Measurements from ENCODE around the gene BASP1. TPM values are rescaled to one million over a fixed set of nuclear protein-coding genes. Genes with fewer than 3 reads are reported as not detected.
"Not testable (repeated sequence)": the region's sequence is repeated elsewhere in the genome, so short reads cannot be mapped to it uniquely, and the experiment has no call there.

BASP1 gene
- total RNA-seq, 1 donor from 2014 or later: 69.1 TPM

- Histone ChIP-seq H3K27me3 (no peaks in the 10 kb centered on the region), H3K27ac (no peak overlapping the region), H3K9me3 (no peaks in the 10 kb centered on the region), H3K4me3 (no peak overlapping the region), H3K36me3 (no peaks in the 10 kb centered on the region), H3K4me1 (no peaks in the 10 kb centered on the region)
- TF ChIP-seq CTCF (IDR thresholded peaks at IDR 0.05): no peak
- no peak for DNase-seq (ENCODE audit: low spot score in 2 of 2)
- intact Hi-C loops (cut with DNase I): no loop called here
Observed at GRCh38 chr5:17243287-17244063, 26.0 kb downstream of the BASP1 start.

- peak in 1 of 2 donors; percentile 75 for DNase-seq (ENCODE audit: low spot score in 2 of 2)
- no peak overlapping the region for H3K4me3 ChIP-seq
- peaks cover 0 to 5% of the 10 kb centered on the region in 2 donors for H3K4me1 ChIP-seq
- H3K27me3 ChIP-seq: no peaks in the 10 kb centered on the region
- no peaks in the 10 kb centered on the region for H3K36me3 ChIP-seq
- intact Hi-C loops (cut with DNase I): loop anchor here (1.0 to 5.0 kb wide), 2 partner anchors 31 to 53 kb away; no protein-coding TSS in a partner anchor
- H3K9me3 ChIP-seq: no peaks in the 10 kb centered on the region
- H3K27ac ChIP-seq: peak overlapping the region in 1 of 2 donors; percentile 9
- no peak for TF ChIP-seq CTCF (IDR thresholded peaks at IDR 0.05)
Observed at GRCh38 chr5:17249029-17249634, 31.7 kb downstream of the BASP1 start.

GRCh38 chr5:17249841-17250240 is 32.4 kb downstream of the BASP1 start:
- H3K4me3 ChIP-seq; H3K4me1 ChIP-seq; H3K9me3 ChIP-seq; H3K36me3 ChIP-seq; H3K27me3 ChIP-seq; DNase-seq (ENCODE audit: low spot score in 2 of 2): not testable (repeated sequence)
- H3K27ac ChIP-seq: peak overlapping the region in 1 of 2 donors; percentile 9
- intact Hi-C loops (cut with DNase I): loop anchor here (1.0 to 5.0 kb wide), 2 partner anchors 32 to 52 kb away; no protein-coding TSS in a partner anchor

GRCh38 chr5:17252543-17252942 is 35.1 kb downstream of the BASP1 start:
- Histone ChIP-seq H3K4me1 (peaks cover 0 to 10% of the 10 kb centered on the region in 2 donors), H3K27me3 (no peaks in the 10 kb centered on the region), H3K9me3 (no peaks in the 10 kb centered on the region), H3K4me3 (no peak overlapping the region), H3K36me3 (no peaks in the 10 kb centered on the region), H3K27ac (no peak overlapping the region)
- no peak for TF ChIP-seq CTCF (IDR thresholded peaks at IDR 0.05)
- no peak for DNase-seq (ENCODE audit: low spot score in 2 of 2)
- intact Hi-C loops (cut with DNase I): no loop called here

- H3K4me1 ChIP-seq: peaks cover 0 to 8% of the 10 kb centered on the region in 2 donors
Observed at GRCh38 chr5:17255471-17256021, 38.1 kb downstream of the BASP1 start.

More at GRCh38 chr5:17255471-17256021, 38.1 kb downstream of the BASP1 start:
- H3K9me3 ChIP-seq: no peaks in the 10 kb centered on the region
- no peaks in the 10 kb centered on the region for H3K27me3 ChIP-seq
- TF ChIP-seq CTCF (IDR thresholded peaks at IDR 0.05): no peak
- no peak overlapping the region for H3K27ac ChIP-seq
- H3K36me3 ChIP-seq: no peaks in the 10 kb centered on the region
- intact Hi-C loops (cut with DNase I): no loop called here
- DNase-seq (ENCODE audit: low spot score in 2 of 2): no peak
- H3K4me3 ChIP-seq: no peak overlapping the region

Data from ascending aorta (tissue), 2 donors.